ENCODE results near the gene PDCD6IP.
"Not testable (repeated sequence)": the region's sequence is repeated elsewhere in the genome, so short reads cannot be mapped to it uniquely, and the experiment has no call there.

PDCD6IP gene

DNA sequence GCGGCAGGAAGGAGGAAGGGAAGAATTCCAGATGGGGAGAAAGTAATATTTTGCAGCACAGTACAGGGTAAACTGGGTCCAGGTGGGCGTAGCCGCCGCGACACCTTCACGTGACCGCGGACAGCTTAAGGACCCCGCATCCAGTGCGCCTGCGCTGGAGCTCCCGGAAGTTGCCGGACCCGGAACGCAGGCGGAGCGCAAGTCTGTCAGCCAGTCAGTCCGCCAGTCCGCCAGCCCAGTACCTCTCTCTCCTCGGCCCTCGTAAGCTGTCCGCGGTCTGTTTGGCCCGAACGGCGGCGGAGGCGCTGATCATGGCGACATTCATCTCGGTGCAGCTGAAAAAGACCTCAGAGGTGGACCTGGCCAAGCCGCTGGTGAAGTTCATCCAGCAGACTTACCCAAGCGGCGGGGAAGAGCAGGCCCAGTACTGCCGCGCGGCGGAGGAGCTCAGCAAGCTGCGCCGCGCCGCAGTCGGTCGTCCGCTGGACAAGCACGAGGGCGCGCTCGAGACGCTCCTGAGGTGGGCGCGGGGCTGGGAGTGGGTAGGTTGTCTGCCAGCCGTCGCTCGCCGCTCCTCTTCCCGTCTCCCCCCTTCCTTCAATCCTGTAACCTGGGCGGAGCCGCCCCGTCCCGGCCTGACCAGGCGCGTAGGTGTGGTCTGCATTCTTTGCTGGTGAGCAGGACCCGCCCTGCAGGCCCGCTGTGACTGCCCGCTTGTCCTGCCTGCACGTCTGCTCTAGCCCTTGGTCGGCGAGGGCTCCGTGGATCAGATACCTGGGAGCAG, at the start of gene PDCD6IP:
Gene PDCD6IP (plus strand): TSS at position 213 of the 784 bp plus-strand sequence. CDS start 99 bp downstream, at position 312.
- H3K79me2 ChIP-seq (ENCODE audit: insufficient read depth, low read depth), result peaks cover 28% of the 10 kb centered on the region; the same call in 1 of the 2 replicates

GRCh38 chr3:33749546-33750210, 48.8 kb upstream of the PDCD6IP start:
- Histone ChIP-seq H3K27ac (no peak overlapping the region), H3K79me2 (ENCODE audit: insufficient read depth, low read depth) (no peaks in the 10 kb centered on the region), H3K4me1 (ENCODE audit: low read depth, poor library complexity, severe bottlenecking) (peaks cover 43% of the 10 kb centered on the region), H3K36me3 (ENCODE audit: insufficient read depth) (no peaks in the 10 kb centered on the region), H3K4me3 (IDR thresholded peaks at IDR 0.05; ENCODE audit: insufficient read depth, low read depth, low read length) (no peak overlapping the region), H3K9ac (no peak overlapping the region), H2AFZ (ENCODE audit: low read depth) (no peak overlapping the region), H3K4me2 (peak overlapping the region; percentile 36; the same call in 1 of the 2 replicates), H4K20me1 (ENCODE audit: insufficient read depth) (no peaks in the 10 kb centered on the region), H3K27me3 (ENCODE audit: insufficient read depth, low read depth) (no peaks in the 10 kb centered on the region)
- TF ChIP-seq CTCF (conservative IDR thresholded peaks at IDR 0.05; ENCODE audit: low read depth, low read length), result no peak

More for the DNA sequence above, at the start of gene PDCD6IP:
- peak within 1 kb of the TSS; percentile 70 for H3K9ac ChIP-seq
- no peak for TF ChIP-seq CTCF (conservative IDR thresholded peaks at IDR 0.05; ENCODE audit: low read depth, low read length)
- H4K20me1 ChIP-seq (ENCODE audit: insufficient read depth), result no peaks in the 10 kb centered on the region
- peak within 1 kb of the TSS; percentile 82 for H3K4me2 ChIP-seq
- H3K36me3 ChIP-seq (ENCODE audit: insufficient read depth), result no peaks in the 10 kb centered on the region
- peak within 1 kb of the TSS; percentile 52 for H3K4me3 ChIP-seq (IDR thresholded peaks at IDR 0.05; ENCODE audit: insufficient read depth, low read depth, low read length)
- no peaks in the 10 kb centered on the region for H3K27me3 ChIP-seq (ENCODE audit: insufficient read depth, low read depth)
- peak within 1 kb of the TSS; percentile 70 for H3K27ac ChIP-seq
- H2AFZ ChIP-seq (ENCODE audit: low read depth), result peak within 1 kb of the TSS; percentile 82
- peaks cover 24% of the 10 kb centered on the region for H3K4me1 ChIP-seq (ENCODE audit: low read depth, poor library complexity, severe bottlenecking)

DNA sequence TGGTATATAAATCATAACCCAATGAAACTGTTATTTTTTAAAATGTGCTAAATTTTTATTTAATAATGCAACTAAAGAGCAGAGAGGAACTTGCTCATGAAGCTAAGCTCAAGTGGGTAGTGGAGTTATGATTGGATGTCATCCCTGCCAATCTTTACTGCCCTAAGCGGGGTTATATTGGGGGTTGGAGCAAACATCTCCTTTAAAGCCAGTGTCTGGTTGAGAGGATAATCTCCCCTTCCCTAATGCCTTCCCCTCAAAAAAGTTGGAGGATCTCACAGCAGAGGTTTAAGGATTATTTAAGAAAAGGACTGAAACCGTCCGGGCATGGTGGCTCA, 48.2 kb upstream of the PDCD6IP start:
- no peaks in the 10 kb centered on the region for H3K79me2 ChIP-seq (ENCODE audit: insufficient read depth, low read depth)
- H3K36me3 ChIP-seq (ENCODE audit: insufficient read depth), result no peaks in the 10 kb centered on the region
- TF ChIP-seq CTCF (conservative IDR thresholded peaks at IDR 0.05; ENCODE audit: low read depth, low read length), result no peak
- no peak overlapping the region for H3K4me3 ChIP-seq (IDR thresholded peaks at IDR 0.05; ENCODE audit: insufficient read depth, low read depth, low read length)
- no peak overlapping the region for H2AFZ ChIP-seq (ENCODE audit: low read depth)
- no peak overlapping the region for H3K27ac ChIP-seq
- H3K27me3 ChIP-seq (ENCODE audit: insufficient read depth, low read depth), result no peaks in the 10 kb centered on the region
- H4K20me1 ChIP-seq (ENCODE audit: insufficient read depth), result no peaks in the 10 kb centered on the region
- peaks cover 43% of the 10 kb centered on the region for H3K4me1 ChIP-seq (ENCODE audit: low read depth, poor library complexity, severe bottlenecking)
- peak overlapping the region; percentile 36; the same call in 1 of the 2 replicates for H3K4me2 ChIP-seq
- no peak overlapping the region for H3K9ac ChIP-seq

DNA sequence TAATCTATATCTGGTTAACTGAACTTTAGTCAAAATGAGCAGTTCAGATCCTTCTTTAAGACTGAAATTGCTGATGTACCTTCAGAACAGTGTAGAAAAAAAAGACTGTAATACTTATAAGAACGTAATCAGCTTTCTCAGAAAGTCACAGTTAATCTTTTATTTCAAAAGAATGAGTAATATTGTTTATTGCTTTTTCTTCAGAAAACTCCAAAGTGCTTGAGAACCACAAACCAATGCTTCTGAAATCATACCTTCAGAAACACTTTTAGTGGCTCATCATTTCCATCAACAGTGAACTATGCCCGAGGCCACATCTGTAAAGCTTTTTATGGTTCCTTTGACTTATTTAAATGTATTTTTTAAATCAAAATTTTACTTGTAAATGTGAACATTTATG, 47.1 kb upstream of the PDCD6IP start:
- Histone ChIP-seq H3K27ac (no peak overlapping the region), H3K36me3 (ENCODE audit: insufficient read depth) (no peaks in the 10 kb centered on the region), H3K4me3 (IDR thresholded peaks at IDR 0.05; ENCODE audit: insufficient read depth, low read depth, low read length) (no peak overlapping the region), H3K4me1 (ENCODE audit: low read depth, poor library complexity, severe bottlenecking) (peaks cover 35% of the 10 kb centered on the region), H3K4me2 (no peak overlapping the region), H3K27me3 (ENCODE audit: insufficient read depth, low read depth) (no peaks in the 10 kb centered on the region), H2AFZ (ENCODE audit: low read depth) (no peak overlapping the region), H4K20me1 (ENCODE audit: insufficient read depth) (no peaks in the 10 kb centered on the region), H3K79me2 (ENCODE audit: insufficient read depth, low read depth) (no peaks in the 10 kb centered on the region), H3K9ac (no peak overlapping the region)
- no peak for TF ChIP-seq CTCF (conservative IDR thresholded peaks at IDR 0.05; ENCODE audit: low read depth, low read length)

GRCh38 chr3:33754391-33754790, 44.0 kb upstream of the PDCD6IP start:
- peaks cover 15% of the 10 kb centered on the region for H3K4me1 ChIP-seq (ENCODE audit: low read depth, poor library complexity, severe bottlenecking)
- not testable (repeated sequence) for H4K20me1 ChIP-seq (ENCODE audit: insufficient read depth); H3K4me2 ChIP-seq; H3K27me3 ChIP-seq (ENCODE audit: insufficient read depth, low read depth); H3K79me2 ChIP-seq (ENCODE audit: insufficient read depth, low read depth); H2AFZ ChIP-seq (ENCODE audit: low read depth); H3K9ac ChIP-seq; H3K27ac ChIP-seq; H3K36me3 ChIP-seq (ENCODE audit: insufficient read depth); H3K4me3 ChIP-seq (IDR thresholded peaks at IDR 0.05; ENCODE audit: insufficient read depth, low read depth, low read length)
